ENCODE data around the gene TM9SF2.

Gene TM9SF2

GRCh38 chr13:99469041-99469440 lies 32.2 kb upstream of the TM9SF2 start:
- H3K27ac ChIP-seq (ENCODE audit: insufficient read depth, low read length, poor library complexity, severe bottlenecking), result no peak overlapping the region
- peaks cover 10% of the 10 kb centered on the region for H3K4me1 ChIP-seq (ENCODE audit: control insufficient read depth, insufficient read depth, low read length, poor library complexity, severe bottlenecking)
- H3K9me3 ChIP-seq (ENCODE audit: control insufficient read depth, low read length), result no peaks in the 10 kb centered on the region
- no peak overlapping the region for H3K4me3 ChIP-seq (ENCODE audit: insufficient read depth, low read depth, low read length, poor library complexity, severe bottlenecking)
- no peak for DNase-seq
- H3K27me3 ChIP-seq (replicated peaks; ENCODE audit: control insufficient read depth, insufficient read depth, low read length, poor library complexity, severe bottlenecking), result no peaks in the 10 kb centered on the region
- H3K36me3 ChIP-seq (ENCODE audit: control insufficient read depth, insufficient read depth, low read length), result no peaks in the 10 kb centered on the region

DNA sequence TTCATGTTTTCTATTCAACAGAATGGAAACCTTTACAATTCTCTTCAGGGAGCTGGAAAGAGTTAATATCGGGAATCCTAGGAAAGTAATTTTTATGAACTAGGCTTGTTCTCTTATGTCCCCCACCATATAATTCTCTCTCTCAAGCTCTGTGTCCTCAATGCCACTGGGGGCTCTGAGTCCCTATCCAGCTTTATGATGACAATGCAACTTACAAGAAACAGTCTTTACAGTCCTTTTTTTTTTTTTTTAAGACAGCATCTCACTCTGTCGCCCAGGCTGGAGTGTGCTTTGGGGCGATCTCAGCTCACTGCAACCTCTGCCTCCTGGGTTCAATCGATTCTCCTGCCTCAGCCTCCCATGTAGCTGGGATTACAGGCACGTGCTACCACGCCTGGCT lies 31.2 kb upstream of the TM9SF2 start:
- Histone ChIP-seq H3K36me3 (ENCODE audit: control insufficient read depth, insufficient read depth, low read length) (no peaks in the 10 kb centered on the region), H3K9me3 (ENCODE audit: control insufficient read depth, low read length) (no peaks in the 10 kb centered on the region), H3K27ac (ENCODE audit: insufficient read depth, low read length, poor library complexity, severe bottlenecking) (no peak overlapping the region), H3K4me3 (ENCODE audit: insufficient read depth, low read depth, low read length, poor library complexity, severe bottlenecking) (no peak overlapping the region), H3K4me1 (ENCODE audit: control insufficient read depth, insufficient read depth, low read length, poor library complexity, severe bottlenecking) (peaks cover 3% of the 10 kb centered on the region), H3K27me3 (replicated peaks; ENCODE audit: control insufficient read depth, insufficient read depth, low read length, poor library complexity, severe bottlenecking) (no peaks in the 10 kb centered on the region)
- no peak for DNase-seq

GRCh38 chr13:99471221-99472121 lies 29.8 kb upstream of the TM9SF2 start:
- Histone ChIP-seq H3K36me3 (ENCODE audit: control insufficient read depth, insufficient read depth, low read length) (no peaks in the 10 kb centered on the region), H3K4me3 (ENCODE audit: insufficient read depth, low read depth, low read length, poor library complexity, severe bottlenecking) (no peak overlapping the region), H3K9me3 (ENCODE audit: control insufficient read depth, low read length) (no peaks in the 10 kb centered on the region), H3K4me1 (ENCODE audit: control insufficient read depth, insufficient read depth, low read length, poor library complexity, severe bottlenecking) (no peaks in the 10 kb centered on the region), H3K27ac (ENCODE audit: insufficient read depth, low read length, poor library complexity, severe bottlenecking) (no peak overlapping the region), H3K27me3 (replicated peaks; ENCODE audit: control insufficient read depth, insufficient read depth, low read length, poor library complexity, severe bottlenecking) (no peaks in the 10 kb centered on the region)
- no peak for DNase-seq

DNA sequence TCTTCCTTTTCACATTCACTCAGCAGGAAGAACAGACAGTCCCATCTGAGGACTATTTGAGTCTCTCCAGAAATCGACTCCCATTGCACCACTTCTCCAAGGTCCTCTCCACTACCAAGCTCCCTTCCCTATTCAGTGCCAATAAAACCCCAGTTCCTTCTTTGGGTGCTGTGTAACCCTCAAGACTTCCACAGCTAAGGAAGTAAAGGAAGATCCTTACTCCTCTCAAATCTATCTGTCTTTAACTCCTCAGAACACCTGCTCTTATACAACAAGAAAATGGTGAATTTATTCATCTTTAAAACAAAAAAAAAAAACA lies 29.2 kb upstream of the TM9SF2 start:
- Histone ChIP-seq H3K27ac (ENCODE audit: insufficient read depth, low read length, poor library complexity, severe bottlenecking) (no peak overlapping the region), H3K36me3 (ENCODE audit: control insufficient read depth, insufficient read depth, low read length) (no peaks in the 10 kb centered on the region), H3K4me1 (ENCODE audit: control insufficient read depth, insufficient read depth, low read length, poor library complexity, severe bottlenecking) (no peaks in the 10 kb centered on the region), H3K9me3 (ENCODE audit: control insufficient read depth, low read length) (no peaks in the 10 kb centered on the region), H3K27me3 (replicated peaks; ENCODE audit: control insufficient read depth, insufficient read depth, low read length, poor library complexity, severe bottlenecking) (no peaks in the 10 kb centered on the region), H3K4me3 (ENCODE audit: insufficient read depth, low read depth, low read length, poor library complexity, severe bottlenecking) (no peak overlapping the region)
- DNase-seq, result no peak

GRCh38 chr13:99473515-99473914 lies 27.8 kb upstream of the TM9SF2 start:
- no peaks in the 10 kb centered on the region for H3K9me3 ChIP-seq (ENCODE audit: control insufficient read depth, low read length)
- no peaks in the 10 kb centered on the region for H3K36me3 ChIP-seq (ENCODE audit: control insufficient read depth, insufficient read depth, low read length)
- H3K27me3 ChIP-seq (replicated peaks; ENCODE audit: control insufficient read depth, insufficient read depth, low read length, poor library complexity, severe bottlenecking), result no peaks in the 10 kb centered on the region
- H3K4me3 ChIP-seq (ENCODE audit: insufficient read depth, low read depth, low read length, poor library complexity, severe bottlenecking), result no peak overlapping the region
- no peak overlapping the region for H3K27ac ChIP-seq (ENCODE audit: insufficient read depth, low read length, poor library complexity, severe bottlenecking)
- H3K4me1 ChIP-seq (ENCODE audit: control insufficient read depth, insufficient read depth, low read length, poor library complexity, severe bottlenecking), result no peaks in the 10 kb centered on the region
- DNase-seq, result no peak

GRCh38 chr13:99476648-99477047 lies 24.6 kb upstream of the TM9SF2 start:
- DNase-seq, result no peak
- H3K4me1 ChIP-seq (ENCODE audit: control insufficient read depth, insufficient read depth, low read length, poor library complexity, severe bottlenecking), result no peaks in the 10 kb centered on the region
- H3K4me3 ChIP-seq (ENCODE audit: insufficient read depth, low read depth, low read length, poor library complexity, severe bottlenecking), result no peak overlapping the region
- H3K36me3 ChIP-seq (ENCODE audit: control insufficient read depth, insufficient read depth, low read length), result no peaks in the 10 kb centered on the region
- no peak overlapping the region for H3K27ac ChIP-seq (ENCODE audit: insufficient read depth, low read length, poor library complexity, severe bottlenecking)
- H3K9me3 ChIP-seq (ENCODE audit: control insufficient read depth, low read length), result no peaks in the 10 kb centered on the region
- H3K27me3 ChIP-seq (replicated peaks; ENCODE audit: control insufficient read depth, insufficient read depth, low read length, poor library complexity, severe bottlenecking), result no peaks in the 10 kb centered on the region

DNA sequence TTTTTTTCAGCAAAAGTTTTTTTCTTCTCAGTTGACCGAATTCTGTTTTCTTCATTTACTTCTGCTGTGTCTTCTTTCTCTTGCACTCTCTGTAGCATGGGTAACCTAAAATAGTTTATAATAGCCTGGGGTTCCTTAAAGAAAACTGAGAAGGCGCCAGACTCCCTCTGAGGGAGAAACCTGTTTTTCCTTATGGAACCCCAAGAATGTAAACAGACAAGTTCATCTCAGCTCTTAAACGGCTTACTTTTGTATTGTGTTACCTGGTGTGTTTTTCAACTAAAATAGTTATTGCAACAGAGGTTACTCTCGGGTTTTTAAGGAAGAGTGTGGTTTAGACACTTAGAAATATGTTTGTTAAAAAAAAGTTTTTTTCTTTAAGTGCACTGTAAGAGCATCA lies 23.8 kb upstream of the TM9SF2 start:
- H3K27ac ChIP-seq (ENCODE audit: insufficient read depth, low read length, poor library complexity, severe bottlenecking), result no peak overlapping the region
- DNase-seq, result no peak
- H3K4me3 ChIP-seq (ENCODE audit: insufficient read depth, low read depth, low read length, poor library complexity, severe bottlenecking), result no peak overlapping the region
- no peaks in the 10 kb centered on the region for H3K9me3 ChIP-seq (ENCODE audit: control insufficient read depth, low read length)
- no peaks in the 10 kb centered on the region for H3K36me3 ChIP-seq (ENCODE audit: control insufficient read depth, insufficient read depth, low read length)
- no peaks in the 10 kb centered on the region for H3K27me3 ChIP-seq (replicated peaks; ENCODE audit: control insufficient read depth, insufficient read depth, low read length, poor library complexity, severe bottlenecking)
- H3K4me1 ChIP-seq (ENCODE audit: control insufficient read depth, insufficient read depth, low read length, poor library complexity, severe bottlenecking), result no peaks in the 10 kb centered on the region

DNA sequence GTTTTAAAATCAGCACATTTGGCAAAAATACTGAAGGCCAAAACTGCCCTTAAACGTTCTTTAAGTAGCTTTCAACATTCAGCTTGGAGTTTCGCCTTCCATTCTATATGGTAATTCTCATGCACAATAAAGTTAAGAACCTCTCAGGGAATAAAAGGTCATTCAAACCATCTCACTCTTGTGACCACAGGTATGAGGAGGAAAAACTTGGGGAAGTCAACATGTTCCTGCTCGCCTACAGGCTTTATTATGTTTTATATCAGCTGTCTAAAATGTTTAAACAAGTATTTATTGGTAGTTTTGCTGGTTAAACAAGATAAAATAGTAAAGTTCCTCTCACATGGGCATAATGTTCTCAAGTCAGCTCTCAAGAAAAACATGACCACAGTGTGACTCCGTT lies 19.9 kb upstream of the TM9SF2 start:
- Histone ChIP-seq H3K27ac (ENCODE audit: insufficient read depth, low read length, poor library complexity, severe bottlenecking) (no peak overlapping the region), H3K4me3 (ENCODE audit: insufficient read depth, low read depth, low read length, poor library complexity, severe bottlenecking) (no peak overlapping the region), H3K9me3 (ENCODE audit: control insufficient read depth, low read length) (peaks cover 3% of the 10 kb centered on the region), H3K4me1 (ENCODE audit: control insufficient read depth, insufficient read depth, low read length, poor library complexity, severe bottlenecking) (no peaks in the 10 kb centered on the region), H3K36me3 (ENCODE audit: control insufficient read depth, insufficient read depth, low read length) (no peaks in the 10 kb centered on the region), H3K27me3 (replicated peaks; ENCODE audit: control insufficient read depth, insufficient read depth, low read length, poor library complexity, severe bottlenecking) (no peaks in the 10 kb centered on the region)
- DNase-seq, result no peak

DNA sequence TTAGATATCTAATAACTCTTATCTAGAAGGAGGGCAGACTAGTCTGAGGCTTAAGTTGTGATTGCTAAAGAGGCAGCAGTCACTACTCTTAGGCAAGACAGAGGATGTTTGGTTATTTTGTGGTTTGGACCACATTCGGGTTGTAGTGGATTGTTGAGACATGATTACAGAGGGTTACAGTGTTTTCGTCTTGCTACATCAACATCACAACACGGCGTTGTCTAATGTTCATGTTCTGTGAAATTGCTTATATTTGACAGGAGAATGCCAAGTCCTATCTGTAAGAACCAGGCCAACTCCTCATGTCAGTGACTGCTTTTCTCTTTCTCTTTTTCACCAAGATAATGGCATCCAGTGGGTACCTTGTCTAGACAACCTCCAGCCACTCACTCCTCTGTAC lies 16.8 kb upstream of the TM9SF2 start:
- DNase-seq, result no peak
- Histone ChIP-seq H3K9me3 (ENCODE audit: control insufficient read depth, low read length) (peaks cover 3% of the 10 kb centered on the region), H3K27ac (ENCODE audit: insufficient read depth, low read length, poor library complexity, severe bottlenecking) (no peak overlapping the region), H3K4me3 (ENCODE audit: insufficient read depth, low read depth, low read length, poor library complexity, severe bottlenecking) (no peak overlapping the region), H3K36me3 (ENCODE audit: control insufficient read depth, insufficient read depth, low read length) (no peaks in the 10 kb centered on the region), H3K27me3 (replicated peaks; ENCODE audit: control insufficient read depth, insufficient read depth, low read length, poor library complexity, severe bottlenecking) (no peaks in the 10 kb centered on the region), H3K4me1 (ENCODE audit: control insufficient read depth, insufficient read depth, low read length, poor library complexity, severe bottlenecking) (no peaks in the 10 kb centered on the region)

DNA sequence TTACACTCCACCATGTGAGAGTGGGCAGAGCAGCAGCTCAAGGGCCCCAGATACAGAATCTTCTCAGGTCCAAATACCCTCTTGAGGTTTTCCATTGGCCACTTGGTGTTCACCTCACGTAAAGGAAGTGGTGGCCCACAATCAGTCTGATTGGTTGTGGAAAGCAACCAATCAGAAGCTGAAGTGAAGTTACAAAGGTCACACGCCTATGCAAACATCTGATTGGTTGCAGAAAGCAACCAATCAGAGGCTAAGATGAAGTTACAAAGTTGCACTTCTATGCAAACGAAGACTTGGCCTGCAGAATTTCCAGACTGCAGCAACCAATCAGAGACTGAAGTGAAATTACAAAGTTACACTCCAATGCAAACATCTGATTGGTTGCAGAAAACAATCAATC lies 14.3 kb upstream of the TM9SF2 start:
- no peak overlapping the region for H3K27ac ChIP-seq (ENCODE audit: insufficient read depth, low read length, poor library complexity, severe bottlenecking)
- no peaks in the 10 kb centered on the region for H3K36me3 ChIP-seq (ENCODE audit: control insufficient read depth, insufficient read depth, low read length)
- H3K4me1 ChIP-seq (ENCODE audit: control insufficient read depth, insufficient read depth, low read length, poor library complexity, severe bottlenecking), result no peaks in the 10 kb centered on the region
- H3K27me3 ChIP-seq (replicated peaks; ENCODE audit: control insufficient read depth, insufficient read depth, low read length, poor library complexity, severe bottlenecking), result no peaks in the 10 kb centered on the region
- peaks cover 3% of the 10 kb centered on the region for H3K9me3 ChIP-seq (ENCODE audit: control insufficient read depth, low read length)
- no peak overlapping the region for H3K4me3 ChIP-seq (ENCODE audit: insufficient read depth, low read depth, low read length, poor library complexity, severe bottlenecking)
- no peak for DNase-seq

Data from effector memory CD4-positive, alpha-beta T cell (primary cell).